ENCODE data around the gene RAB22A. TPM values are rescaled to one million over a fixed set of nuclear protein-coding genes. Genes with fewer than 3 reads are reported as not detected.
A peak's percentile ranks its signal among the peaks of the same experiment; 100 is the strongest.
"Not testable (repeated sequence)": the region's sequence is repeated elsewhere in the genome, so short reads cannot be mapped to it uniquely, and the experiment has no call there.

Gene RAB22A
- total RNA-seq, 1 donor from 2014 or later: 9.1 TPM

- DNase-seq (ENCODE audit: low read depth in 2 of 2): peak in 1 of 2 donors; percentile 48
These were observed 32.8 kb downstream of the RAB22A start for GRCh38 chr20:58342104-58342945.

GRCh38 chr20:58344741-58345140 lies 35.2 kb downstream of the RAB22A start:
- DNase-seq (ENCODE audit: low read depth in 2 of 2): no peak

- peak in 1 of 2 donors; percentile 10 for DNase-seq (ENCODE audit: low read depth in 2 of 2)
These were observed 40.1 kb downstream of the RAB22A start for GRCh38 chr20:58349570-58349969.

- no peak for DNase-seq (ENCODE audit: low read depth in 2 of 2)
These were observed 43.0 kb downstream of the RAB22A start for GRCh38 chr20:58352468-58352867.

- no peak for DNase-seq (ENCODE audit: low read depth in 2 of 2)
These were observed 49.9 kb downstream of the RAB22A start for GRCh38 chr20:58359441-58359840.

- peak in 1 of 2 donors; percentile 23 for DNase-seq (ENCODE audit: low read depth in 2 of 2)
These were observed 51.4 kb downstream of the RAB22A start for GRCh38 chr20:58360936-58361335.

GRCh38 chr20:58361481-58362205 lies 52.1 kb downstream of the RAB22A start:
- peak; percentile 7 to 52 for DNase-seq (ENCODE audit: low read depth in 2 of 2)

GRCh38 chr20:58362206-58362516 lies 52.6 kb downstream of the RAB22A start:
- no peak for DNase-seq (ENCODE audit: low read depth in 2 of 2)

GRCh38 chr20:58362970-58363369 lies 53.5 kb downstream of the RAB22A start:
- DNase-seq (ENCODE audit: low read depth in 2 of 2): no peak

GRCh38 chr20:58366866-58367265 lies 57.4 kb downstream of the RAB22A start:
- DNase-seq (ENCODE audit: low read depth in 2 of 2): no peak

- no peak for DNase-seq (ENCODE audit: low read depth in 2 of 2)
These were observed 63.3 kb downstream of the RAB22A start for GRCh38 chr20:58372806-58373205.

GRCh38 chr20:58373296-58373695 lies 63.8 kb downstream of the RAB22A start:
- not testable (repeated sequence) for DNase-seq (ENCODE audit: low read depth in 2 of 2)

GRCh38 chr20:58374027-58374850 lies 64.7 kb downstream of the RAB22A start:
- DNase-seq (ENCODE audit: low read depth in 2 of 2): no peak

GRCh38 chr20:58374906-58375758 lies 65.6 kb downstream of the RAB22A start:
- peak; percentile 30 to 45 for DNase-seq (ENCODE audit: low read depth in 2 of 2)

- DNase-seq (ENCODE audit: low read depth in 2 of 2): no peak
These were observed 66.3 kb downstream of the RAB22A start for GRCh38 chr20:58375759-58376352.

- no peak for DNase-seq (ENCODE audit: low read depth in 2 of 2)
These were observed 67.5 kb downstream of the RAB22A start for GRCh38 chr20:58377017-58377416.

GRCh38 chr20:58377766-58378401 lies 68.4 kb downstream of the RAB22A start:
- DNase-seq (ENCODE audit: low read depth in 2 of 2): no peak

- DNase-seq (ENCODE audit: low read depth in 2 of 2): no peak
These were observed 69.2 kb downstream of the RAB22A start for GRCh38 chr20:58378704-58379103.

GRCh38 chr20:58381627-58382026 lies 72.1 kb downstream of the RAB22A start:
- no peak for DNase-seq (ENCODE audit: low read depth in 2 of 2)

- no peak for DNase-seq (ENCODE audit: low read depth in 2 of 2)
These were observed 72.6 kb downstream of the RAB22A start for GRCh38 chr20:58382096-58382495.
